ENCODE results near the gene MOB3B.

- no peak for TF ChIP-seq CTCF (IDR thresholded peaks at IDR 0.05; ENCODE audit: low read length)
- TF ChIP-seq EZH2 (IDR thresholded peaks at IDR 0.05; ENCODE audit: borderline replicate concordance, low read length): no peak
These were observed 247.3 kb downstream of the MOB3B start for GRCh38 chr9:27282269-27282668.
